Activated T-helper 1 cell treated with anti-CD3 and anti-CD28 coated beads, Interleukin-2, amount 50 U/mL, for 16 hours (primary cell): ENCODE measurements around the gene HSD3B2.

Experiments used
- DNase-seq, 2 donors: peaks; one replicate each; pipeline ENCODE4 v3.0.0-alpha.2; 2020; ENCODE audit warnings: low read depth in 1 of 2, low spot score in 1 of 2

Gene HSD3B2

GRCh38 chr1:119396982-119397381, 18.0 kb upstream of the HSD3B2 start:
- DNase-seq: no peak

- no peak for DNase-seq
Measured at GRCh38 chr1:119397986-119398385, 17.0 kb upstream of the HSD3B2 start.

- DNase-seq: no peak
Measured at GRCh38 chr1:119404736-119405135, 10.2 kb upstream of the HSD3B2 start.

- DNase-seq: no peak
Measured at GRCh38 chr1:119409731-119410130, 5.2 kb upstream of the HSD3B2 start.

- no peak for DNase-seq
Measured at GRCh38 chr1:119410961-119411360, 4.0 kb upstream of the HSD3B2 start.

GRCh38 chr1:119416006-119416640, 1.2 kb downstream of the HSD3B2 start:
- no peak for DNase-seq

GRCh38 chr1:119419109-119419508, 4.2 kb downstream of the HSD3B2 start:
- no peak for DNase-seq

GRCh38 chr1:119420638-119421037, 5.7 kb downstream of the HSD3B2 start:
- no peak for DNase-seq

GRCh38 chr1:119422631-119423030, 7.7 kb downstream of the HSD3B2 start:
- DNase-seq: no peak

- DNase-seq: no peak
Measured at GRCh38 chr1:119428991-119429390, 14.0 kb downstream of the HSD3B2 start.

GRCh38 chr1:119429687-119430086, 14.7 kb downstream of the HSD3B2 start:
- no peak for DNase-seq

- DNase-seq: no peak
Measured at GRCh38 chr1:119430486-119430885, 15.5 kb downstream of the HSD3B2 start.

- DNase-seq: no peak
Measured at GRCh38 chr1:119431836-119432235, 16.9 kb downstream of the HSD3B2 start.

GRCh38 chr1:119435052-119435451, 20.1 kb downstream of the HSD3B2 start:
- DNase-seq: no peak

GRCh38 chr1:119438761-119439160, 23.8 kb downstream of the HSD3B2 start:
- DNase-seq: no peak

- DNase-seq: no peak
Measured at GRCh38 chr1:119440721-119441307, 25.9 kb downstream of the HSD3B2 start.

- DNase-seq: no peak
Measured at GRCh38 chr1:119442756-119443155, 27.8 kb downstream of the HSD3B2 start.

GRCh38 chr1:119446321-119446720, 31.4 kb downstream of the HSD3B2 start:
- no peak for DNase-seq

GRCh38 chr1:119447344-119448126, 32.6 kb downstream of the HSD3B2 start:
- DNase-seq: no peak

GRCh38 chr1:119448127-119448511, 33.2 kb downstream of the HSD3B2 start:
- DNase-seq: no peak

- no peak for DNase-seq
Measured at GRCh38 chr1:119449971-119450370, 35.0 kb downstream of the HSD3B2 start.

GRCh38 chr1:119451158-119451557, 36.2 kb downstream of the HSD3B2 start:
- no peak for DNase-seq
